Stimulated activated CD4-positive, alpha-beta T cell treated with anti-CD3 and anti-CD28 coated beads, Interleukin-2, amount 100 ng/mL, for 24 hours (primary cell): ENCODE measurements around the gene TMEM117.

Source experiments
- DNase-seq, 2 donors: peaks; one replicate each; pipeline ENCODE4 v3.0.0-alpha.2; 2020

TMEM117 gene

DNA sequence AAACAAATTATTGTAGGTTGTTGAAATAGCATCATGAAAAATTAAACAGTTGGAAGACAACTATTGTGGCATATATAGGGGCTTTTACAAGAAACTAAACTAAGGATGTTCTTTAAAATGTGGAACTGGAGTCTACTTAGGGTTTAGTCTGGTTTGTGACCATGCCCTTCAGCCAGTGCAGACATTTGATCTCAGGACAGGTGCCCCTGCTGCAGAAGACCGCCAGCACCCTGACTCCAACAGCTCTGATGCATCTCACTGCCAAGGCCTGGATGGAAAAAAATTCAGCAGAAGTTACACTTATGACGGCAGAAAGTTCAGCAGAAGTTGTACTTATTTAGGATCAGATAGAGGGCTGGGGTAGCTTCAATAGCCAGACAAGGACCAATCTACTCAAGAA is 51.5 kb downstream of the TMEM117 start:
- no peak for DNase-seq

- DNase-seq: no peak
These were observed 56.1 kb downstream of the TMEM117 start for GRCh38 chr12:43891856-43892574.

- no peak for DNase-seq
These were observed 57.8 kb downstream of the TMEM117 start for GRCh38 chr12:43893670-43894069.

GRCh38 chr12:43895580-43896206 is 59.8 kb downstream of the TMEM117 start:
- DNase-seq: no peak

- DNase-seq: no peak
These were observed 60.6 kb downstream of the TMEM117 start for GRCh38 chr12:43896496-43896895.

- DNase-seq: no peak
These were observed 62.6 kb downstream of the TMEM117 start for GRCh38 chr12:43898474-43898873.

GRCh38 chr12:43899574-43899973 is 63.7 kb downstream of the TMEM117 start:
- no peak for DNase-seq

DNA sequence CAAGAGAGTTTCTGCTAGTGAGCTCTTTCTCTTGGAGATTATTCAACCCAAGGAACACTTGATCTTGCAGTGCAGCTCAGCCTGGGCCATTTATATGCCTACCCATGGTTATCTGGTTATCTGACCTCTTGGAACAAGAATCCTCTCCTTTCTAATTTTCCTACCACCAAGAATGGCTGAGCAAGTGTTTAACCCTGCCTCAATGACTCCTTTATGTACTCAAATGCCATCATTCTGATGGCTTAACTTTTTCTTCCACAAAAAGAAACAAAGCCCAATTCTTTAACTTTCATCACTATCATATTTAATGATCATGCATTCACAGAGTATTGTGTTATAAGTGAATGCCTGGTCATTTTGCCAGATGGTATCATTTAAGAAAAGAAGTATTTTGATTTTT is 67.8 kb downstream of the TMEM117 start:
- DNase-seq: no peak

GRCh38 chr12:43912859-43913258 is 77.0 kb downstream of the TMEM117 start:
- DNase-seq: no peak

DNA sequence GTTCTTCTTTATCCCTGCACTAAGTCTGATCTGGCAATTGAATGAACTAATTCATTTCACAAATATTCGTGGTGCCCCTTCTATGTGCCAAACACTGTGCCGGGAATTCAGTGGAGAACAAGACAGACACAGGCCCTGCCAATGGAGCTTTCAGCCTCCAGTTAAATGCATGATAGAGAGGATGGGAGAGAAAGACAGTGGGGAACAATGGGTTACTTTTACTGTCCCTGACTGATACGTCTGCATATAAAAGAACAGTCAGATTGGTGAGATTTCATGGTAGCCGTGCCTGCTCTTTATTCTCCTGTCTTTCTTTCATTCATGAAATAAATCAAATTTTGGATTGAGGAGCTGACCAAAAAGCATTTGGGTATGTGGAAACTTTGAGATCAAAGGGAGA is 78.5 kb downstream of the TMEM117 start:
- no peak for DNase-seq

DNA sequence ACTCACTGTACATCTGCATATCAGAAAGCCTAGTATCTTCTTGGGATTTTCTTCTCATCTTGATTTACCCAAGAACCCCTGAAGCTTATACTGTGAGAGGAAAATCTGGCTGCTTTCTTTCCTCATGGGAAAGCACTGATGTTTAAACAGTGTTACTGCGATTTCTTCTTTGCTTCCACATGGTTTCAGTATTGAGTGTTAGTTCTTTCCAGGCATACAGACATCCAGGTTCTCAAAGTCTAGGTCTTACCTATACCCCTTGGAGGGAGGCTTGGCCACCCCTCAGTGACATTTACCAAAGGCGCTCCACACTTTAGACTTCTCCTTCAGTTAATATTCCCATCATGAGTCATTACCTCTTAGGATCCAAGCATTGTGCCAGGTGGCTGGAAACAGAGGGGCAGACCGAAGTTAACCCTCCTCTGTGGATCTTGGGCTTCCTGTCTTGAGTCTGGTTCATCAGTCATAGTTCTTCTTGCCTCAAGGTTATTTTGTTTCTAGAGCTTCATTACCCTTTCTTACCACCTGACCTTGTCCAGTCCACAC is 79.1 kb downstream of the TMEM117 start:
- DNase-seq: no peak

DNA sequence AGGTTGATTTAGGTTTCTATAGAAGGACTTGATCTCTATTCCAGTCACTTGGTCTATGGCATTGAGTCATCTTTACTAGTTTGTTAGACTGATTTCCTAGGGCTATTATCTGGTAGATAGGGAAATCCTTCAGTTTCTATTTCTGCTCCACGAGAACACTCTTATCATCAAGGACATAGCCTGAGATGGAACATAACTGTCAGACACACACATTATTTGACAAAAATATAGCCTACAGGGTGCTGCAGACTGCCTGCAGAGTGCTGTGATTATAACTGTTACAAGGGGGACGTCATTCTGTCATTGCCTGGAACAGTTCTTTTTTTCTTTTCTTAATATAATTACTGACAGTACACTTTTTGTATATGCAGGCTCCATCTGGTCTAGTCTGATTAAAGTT is 82.0 kb downstream of the TMEM117 start:
- no peak for DNase-seq

- DNase-seq: no peak
These were observed 85.9 kb downstream of the TMEM117 start for GRCh38 chr12:43921666-43922337.

- no peak for DNase-seq
These were observed 94.2 kb downstream of the TMEM117 start for GRCh38 chr12:43930032-43930431.

- DNase-seq: no peak
These were observed 95.3 kb downstream of the TMEM117 start for GRCh38 chr12:43931187-43931586.

- DNase-seq: no peak
These were observed 99.7 kb downstream of the TMEM117 start for GRCh38 chr12:43935581-43935980.

DNA sequence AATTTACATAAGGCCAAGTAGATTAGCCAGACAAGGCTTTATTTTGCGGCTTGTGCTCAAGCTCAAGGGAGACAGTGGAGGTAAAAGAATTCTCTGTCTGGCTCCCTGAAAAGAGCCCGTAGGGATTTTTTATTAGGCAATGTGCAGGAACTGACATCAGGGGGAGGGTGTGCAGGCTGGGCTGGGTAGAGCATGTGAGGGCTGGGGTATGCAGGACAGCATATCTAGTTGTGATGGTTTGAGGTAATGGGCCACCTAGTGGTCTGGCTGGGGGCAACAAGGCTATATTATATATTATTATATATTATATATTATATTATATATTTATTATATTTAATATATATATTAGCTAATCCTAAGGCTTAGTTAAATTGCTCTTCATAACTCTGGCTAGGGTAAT is 102.1 kb downstream of the TMEM117 start:
- no peak for DNase-seq

DNA sequence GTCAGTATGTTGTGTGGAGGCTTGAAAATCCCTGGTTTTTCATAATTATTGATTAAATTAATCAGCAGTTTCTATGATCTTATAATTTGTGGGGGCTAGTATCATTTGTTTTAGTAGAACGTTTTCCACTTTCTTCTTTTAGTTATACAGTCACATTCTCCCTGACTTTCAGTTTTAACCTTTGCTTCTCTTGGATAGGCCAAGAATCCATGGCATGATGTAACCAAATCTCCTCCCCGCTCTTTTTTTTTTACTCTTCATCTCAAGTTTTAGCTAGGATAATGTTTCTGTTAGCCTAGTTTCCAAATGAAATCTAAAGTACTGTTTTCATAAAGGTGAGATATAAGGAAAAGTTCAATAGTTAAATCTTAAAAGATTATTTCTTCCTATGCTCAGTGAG is 106.5 kb downstream of the TMEM117 start:
- no peak for DNase-seq

DNA sequence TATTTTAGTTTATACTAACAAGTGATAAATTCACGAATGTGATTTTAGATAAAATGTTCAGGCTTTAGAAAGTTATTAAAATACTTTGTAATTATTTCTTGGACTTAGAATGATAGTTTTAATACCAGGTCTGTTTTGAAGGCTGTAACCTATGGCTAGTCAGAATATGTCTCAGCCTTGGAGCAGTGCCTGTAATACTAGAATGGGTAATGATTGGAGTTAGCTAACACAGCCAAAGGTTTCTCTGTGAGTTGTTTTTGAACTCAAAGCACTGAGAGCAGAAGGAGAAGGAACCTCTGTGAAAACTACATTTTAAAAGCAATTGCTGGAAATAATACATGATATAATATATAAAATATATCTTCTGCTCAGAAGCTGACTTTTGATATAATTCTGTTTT is 110.1 kb downstream of the TMEM117 start:
- DNase-seq: no peak

- no peak for DNase-seq
These were observed 115.4 kb downstream of the TMEM117 start for GRCh38 chr12:43951286-43951685.

GRCh38 chr12:43957732-43958372 is 122.0 kb downstream of the TMEM117 start:
- no peak for DNase-seq

- DNase-seq: no peak
These were observed 128.2 kb downstream of the TMEM117 start for GRCh38 chr12:43964033-43964432.

- no peak for DNase-seq
These were observed 129.1 kb downstream of the TMEM117 start for GRCh38 chr12:43964961-43965360.
